ENCODE data around the gene APOC4.
"Not testable (repeated sequence)": the region's sequence is repeated elsewhere in the genome, so short reads cannot be mapped to it uniquely, and the experiment has no call there.

Gene APOC4

GRCh38 chr19:44968670-44969069 lies 26.6 kb downstream of the APOC4 start:
- Histone ChIP-seq H3K4me3 (ENCODE audit: low read depth, low read length) (no peak overlapping the region), H3K9ac (ENCODE audit: low read depth, low read length) (no peak overlapping the region), H3K36me3 (ENCODE audit: control insufficient read depth, insufficient read depth, low read length) (peaks cover 14% of the 10 kb centered on the region), H3K4me1 (ENCODE audit: control insufficient read depth, insufficient read depth, low read length) (no peaks in the 10 kb centered on the region), H3K27me3 (ENCODE audit: control insufficient read depth, insufficient read depth, low read length) (no peaks in the 10 kb centered on the region), H3K9me3 (ENCODE audit: control insufficient read depth, insufficient read depth, low read length) (no peaks in the 10 kb centered on the region)

GRCh38 chr19:44969437-44969836 lies 27.4 kb downstream of the APOC4 start:
- Histone ChIP-seq H3K9me3 (ENCODE audit: control insufficient read depth, insufficient read depth, low read length) (no peaks in the 10 kb centered on the region), H3K27me3 (ENCODE audit: control insufficient read depth, insufficient read depth, low read length) (no peaks in the 10 kb centered on the region), H3K36me3 (ENCODE audit: control insufficient read depth, insufficient read depth, low read length) (peaks cover 20% of the 10 kb centered on the region), H3K4me3 (ENCODE audit: low read depth, low read length) (no peak overlapping the region), H3K4me1 (ENCODE audit: control insufficient read depth, insufficient read depth, low read length) (no peaks in the 10 kb centered on the region), H3K9ac (ENCODE audit: low read depth, low read length) (no peak overlapping the region)

GRCh38 chr19:44971451-44971850 lies 29.4 kb downstream of the APOC4 start:
- not testable (repeated sequence) for H3K27me3 ChIP-seq (ENCODE audit: control insufficient read depth, insufficient read depth, low read length); H3K4me1 ChIP-seq (ENCODE audit: control insufficient read depth, insufficient read depth, low read length); H3K4me3 ChIP-seq (ENCODE audit: low read depth, low read length); H3K9me3 ChIP-seq (ENCODE audit: control insufficient read depth, insufficient read depth, low read length); H3K9ac ChIP-seq (ENCODE audit: low read depth, low read length)
- peaks cover 34% of the 10 kb centered on the region for H3K36me3 ChIP-seq (ENCODE audit: control insufficient read depth, insufficient read depth, low read length)

- Histone ChIP-seq H3K36me3 (ENCODE audit: control insufficient read depth, insufficient read depth, low read length) (peaks cover 38% of the 10 kb centered on the region), H3K4me1 (ENCODE audit: control insufficient read depth, insufficient read depth, low read length) (no peaks in the 10 kb centered on the region), H3K9ac (ENCODE audit: low read depth, low read length) (no peak overlapping the region), H3K9me3 (ENCODE audit: control insufficient read depth, insufficient read depth, low read length) (no peaks in the 10 kb centered on the region), H3K4me3 (ENCODE audit: low read depth, low read length) (no peak overlapping the region), H3K27me3 (ENCODE audit: control insufficient read depth, insufficient read depth, low read length) (no peaks in the 10 kb centered on the region)
These were observed 30.8 kb downstream of the APOC4 start for GRCh38 chr19:44972802-44973201.

GRCh38 chr19:44973982-44974735 lies 32.1 kb downstream of the APOC4 start:
- peaks cover 37% of the 10 kb centered on the region for H3K36me3 ChIP-seq (ENCODE audit: control insufficient read depth, insufficient read depth, low read length)

GRCh38 chr19:44974857-44975256 lies 32.8 kb downstream of the APOC4 start:
- H3K36me3 ChIP-seq (ENCODE audit: control insufficient read depth, insufficient read depth, low read length): peaks cover 41% of the 10 kb centered on the region
- H3K27me3 ChIP-seq (ENCODE audit: control insufficient read depth, insufficient read depth, low read length): no peaks in the 10 kb centered on the region
- H3K4me3 ChIP-seq (ENCODE audit: low read depth, low read length): no peak overlapping the region
- H3K4me1 ChIP-seq (ENCODE audit: control insufficient read depth, insufficient read depth, low read length): no peaks in the 10 kb centered on the region
- H3K9me3 ChIP-seq (ENCODE audit: control insufficient read depth, insufficient read depth, low read length): no peaks in the 10 kb centered on the region
- no peak overlapping the region for H3K9ac ChIP-seq (ENCODE audit: low read depth, low read length)

More at GRCh38 chr19:44973982-44974735, 32.1 kb downstream of the APOC4 start:
- Histone ChIP-seq H3K9me3 (ENCODE audit: control insufficient read depth, insufficient read depth, low read length) (no peaks in the 10 kb centered on the region), H3K4me1 (ENCODE audit: control insufficient read depth, insufficient read depth, low read length) (no peaks in the 10 kb centered on the region), H3K4me3 (ENCODE audit: low read depth, low read length) (no peak overlapping the region), H3K9ac (ENCODE audit: low read depth, low read length) (no peak overlapping the region), H3K27me3 (ENCODE audit: control insufficient read depth, insufficient read depth, low read length) (no peaks in the 10 kb centered on the region)

GRCh38 chr19:44975444-44975843 lies 33.4 kb downstream of the APOC4 start:
- Histone ChIP-seq H3K9ac (ENCODE audit: low read depth, low read length) (no peak overlapping the region), H3K4me1 (ENCODE audit: control insufficient read depth, insufficient read depth, low read length) (no peaks in the 10 kb centered on the region), H3K27me3 (ENCODE audit: control insufficient read depth, insufficient read depth, low read length) (no peaks in the 10 kb centered on the region), H3K9me3 (ENCODE audit: control insufficient read depth, insufficient read depth, low read length) (no peaks in the 10 kb centered on the region), H3K36me3 (ENCODE audit: control insufficient read depth, insufficient read depth, low read length) (peaks cover 43% of the 10 kb centered on the region), H3K4me3 (ENCODE audit: low read depth, low read length) (no peak overlapping the region)

GRCh38 chr19:44984005-44984404 lies 42.0 kb downstream of the APOC4 start:
- H3K36me3 ChIP-seq (ENCODE audit: control insufficient read depth, insufficient read depth, low read length): peaks cover 32% of the 10 kb centered on the region

GRCh38 chr19:44985445-44985844 lies 43.4 kb downstream of the APOC4 start:
- no peak overlapping the region for H3K4me3 ChIP-seq (ENCODE audit: low read depth, low read length)
- H3K4me1 ChIP-seq (ENCODE audit: control insufficient read depth, insufficient read depth, low read length): no peaks in the 10 kb centered on the region
- no peaks in the 10 kb centered on the region for H3K27me3 ChIP-seq (ENCODE audit: control insufficient read depth, insufficient read depth, low read length)
- H3K36me3 ChIP-seq (ENCODE audit: control insufficient read depth, insufficient read depth, low read length): peaks cover 34% of the 10 kb centered on the region
- no peaks in the 10 kb centered on the region for H3K9me3 ChIP-seq (ENCODE audit: control insufficient read depth, insufficient read depth, low read length)
- H3K9ac ChIP-seq (ENCODE audit: low read depth, low read length): no peak overlapping the region

More at GRCh38 chr19:44984005-44984404, 42.0 kb downstream of the APOC4 start:
- Histone ChIP-seq H3K9me3 (ENCODE audit: control insufficient read depth, insufficient read depth, low read length) (no peaks in the 10 kb centered on the region), H3K27me3 (ENCODE audit: control insufficient read depth, insufficient read depth, low read length) (no peaks in the 10 kb centered on the region), H3K4me1 (ENCODE audit: control insufficient read depth, insufficient read depth, low read length) (no peaks in the 10 kb centered on the region), H3K4me3 (ENCODE audit: low read depth, low read length) (no peak overlapping the region), H3K9ac (ENCODE audit: low read depth, low read length) (no peak overlapping the region)

- Histone ChIP-seq H3K9ac (ENCODE audit: low read depth, low read length) (no peak overlapping the region), H3K27me3 (ENCODE audit: control insufficient read depth, insufficient read depth, low read length) (no peaks in the 10 kb centered on the region), H3K9me3 (ENCODE audit: control insufficient read depth, insufficient read depth, low read length) (no peaks in the 10 kb centered on the region), H3K36me3 (ENCODE audit: control insufficient read depth, insufficient read depth, low read length) (peaks cover 43% of the 10 kb centered on the region), H3K4me3 (ENCODE audit: low read depth, low read length) (no peak overlapping the region), H3K4me1 (ENCODE audit: control insufficient read depth, insufficient read depth, low read length) (no peaks in the 10 kb centered on the region)
These were observed 44.4 kb downstream of the APOC4 start for GRCh38 chr19:44986389-44986788.

- Histone ChIP-seq H3K27me3 (ENCODE audit: control insufficient read depth, insufficient read depth, low read length) (no peaks in the 10 kb centered on the region), H3K9ac (ENCODE audit: low read depth, low read length) (no peak overlapping the region), H3K36me3 (ENCODE audit: control insufficient read depth, insufficient read depth, low read length) (peaks cover 50% of the 10 kb centered on the region), H3K9me3 (ENCODE audit: control insufficient read depth, insufficient read depth, low read length) (no peaks in the 10 kb centered on the region), H3K4me1 (ENCODE audit: control insufficient read depth, insufficient read depth, low read length) (no peaks in the 10 kb centered on the region), H3K4me3 (ENCODE audit: low read depth, low read length) (no peak overlapping the region)
These were observed 45.2 kb downstream of the APOC4 start for GRCh38 chr19:44987148-44987675.

- Histone ChIP-seq H3K4me3 (ENCODE audit: low read depth, low read length) (no peak overlapping the region), H3K27me3 (ENCODE audit: control insufficient read depth, insufficient read depth, low read length) (no peaks in the 10 kb centered on the region), H3K36me3 (ENCODE audit: control insufficient read depth, insufficient read depth, low read length) (peaks cover 53% of the 10 kb centered on the region), H3K9ac (ENCODE audit: low read depth, low read length) (no peak overlapping the region), H3K4me1 (ENCODE audit: control insufficient read depth, insufficient read depth, low read length) (no peaks in the 10 kb centered on the region), H3K9me3 (ENCODE audit: control insufficient read depth, insufficient read depth, low read length) (no peaks in the 10 kb centered on the region)
These were observed 46.2 kb downstream of the APOC4 start for GRCh38 chr19:44988273-44988672.
